Endothelial cell of umbilical vein (primary cell): Measurements from ENCODE around the gene CNIH1. TPM values are rescaled to one million over a fixed set of nuclear protein-coding genes. Genes with fewer than 3 reads are reported as not detected.

Experiments used
- BruUV-seq: library from RNA; stranded (reverse); fragments of 400-500 nt; replicated peaks from 2 replicates; lab custom pipeline; 2021; lab: Mats Ljungman, UMichigan
- CTCF ChIA-PET: fragments of 300-600, 350-600 bp; sonication (Branson Sonifier 250); formaldehyde crosslinking; loops from one replicate; lab custom pipeline; 2021; ENCODE audit warnings: antibody characterized with exemption, inconsistent platforms; lab: Charles Lee
- POLR2A ChIA-PET: fragments of 300-600, 350-600 bp; sonication (Branson Sonifier 250); formaldehyde crosslinking; loops from one replicate; lab custom pipeline; 2021; ENCODE audit warnings: antibody characterized with exemption, inconsistent platforms; lab: Charles Lee
- DNase-seq: peaks from one replicate; pipeline ENCODE4 v3.0.0-alpha.2; 2011; ENCODE audit warnings: low read depth, low spot score
- FAIRE-seq: peaks from 2 replicates; lab custom pipeline; 2011; peaks lifted over from hg19 to GRCh38; lab: Jason Lieb, UNC
- H2AFZ ChIP-seq: 2 replicates; pipeline ENCODE4 v1.6.0; 2012; ENCODE audit warnings: low read depth, low read length, control low read depth, inconsistent platforms
- H3K27ac ChIP-seq: 2 replicates; pipeline ENCODE4 v1.5.1; 2011; ENCODE audit warnings: low read depth, mild to moderate bottlenecking, control low read depth, low read length, moderate library complexity; ENCODE audit not compliant: insufficient read depth
- H3K27me3 ChIP-seq, 2 experiments: 2 replicates each; pipeline versions ENCODE4 v1.6.0 to v1.6.1; 2011; ENCODE audit warnings: low read length in 2 of 2, mixed read lengths in 1 of 2; ENCODE audit not compliant: control insufficient read depth in 2 of 2, insufficient read depth in 2 of 2
- H3K36me3 ChIP-seq, 2 experiments: 2 replicates in 1 of 2; 3 replicates in 1 of 2; pipeline ENCODE4 v1.5.1; 2011; ENCODE audit warnings: low read length in 2 of 2, mild to moderate bottlenecking in 1 of 2, moderate library complexity in 1 of 2; ENCODE audit not compliant: control insufficient read depth in 2 of 2, insufficient read depth in 2 of 2; ENCODE audit errors: extremely low read depth in 1 of 2
- H3K4me1 ChIP-seq: 3 replicates; pipeline ENCODE4 v1.5.1; 2011; ENCODE audit warnings: mild to moderate bottlenecking, low read length; ENCODE audit not compliant: control insufficient read depth, insufficient read depth; ENCODE audit errors: extremely low read depth
- H3K4me2 ChIP-seq: 2 replicates; pipeline ENCODE4 v1.6.1; 2011; ENCODE audit warnings: low read length, control low read depth, mixed read lengths; ENCODE audit not compliant: insufficient read depth
- H3K4me3 ChIP-seq, 3 experiments: fragments of 200-600 bp in 1 of 3; sonication (generic), shearing (Covaris generic) in 1 of 3; replicated peaks in 1 of 3; 2 replicates each; pipeline ENCODE4 v1.5.1; 2011 to 2016; ENCODE audit warnings: control low read depth in 3 of 3, low read length in 3 of 3, mild to moderate bottlenecking in 2 of 3, inconsistent platforms in 1 of 3, low read depth in 1 of 3, moderate library complexity in 1 of 3; ENCODE audit not compliant: insufficient read depth in 1 of 3
- H3K79me2 ChIP-seq: 2 replicates; pipeline ENCODE4 v1.6.0; 2012; ENCODE audit warnings: low read length, inconsistent platforms; ENCODE audit not compliant: control insufficient read depth, insufficient read depth
- H3K9ac ChIP-seq: replicated peaks from 2 replicates; pipeline ENCODE3; 2011; ENCODE audit warnings: low read length, control low read depth; ENCODE audit not compliant: insufficient read depth; ENCODE audit errors: extremely low read depth
- H3K9me1 ChIP-seq: replicated peaks from 3 replicates; pipeline ENCODE4 v1.6.0; 2011; ENCODE audit warnings: mild to moderate bottlenecking, low read length; ENCODE audit not compliant: control insufficient read depth, insufficient read depth; ENCODE audit errors: extremely low read depth
- H3K9me3 ChIP-seq: replicated peaks from 2 replicates; pipeline ENCODE4 v1.5.1; 2012; ENCODE audit warnings: low read length, inconsistent platforms; ENCODE audit not compliant: control insufficient read depth, insufficient read depth
- H4K20me1 ChIP-seq: replicated peaks from 2 replicates; pipeline ENCODE3; 2011; ENCODE audit warnings: mild to moderate bottlenecking, low read length; ENCODE audit not compliant: control insufficient read depth, insufficient read depth; ENCODE audit errors: extremely low read depth
- EZH2 ChIP-seq: IDR thresholded peaks from 2 replicates; pipeline ENCODE4 v1.6.1; 2012; ENCODE audit warnings: borderline replicate concordance, low read depth, mild to moderate bottlenecking, moderate library complexity, low read length, inconsistent platforms; ENCODE audit not compliant: severe bottlenecking
- JUN ChIP-seq: IDR thresholded peaks from 2 replicates; pipeline ENCODE4 v1.6.1; 2011; ENCODE audit warnings: borderline replicate concordance, low read depth; ENCODE audit not compliant: insufficient read length, insufficient read depth
- MAX ChIP-seq: IDR thresholded peaks from 2 replicates; pipeline ENCODE4 v1.6.1; 2011; ENCODE audit not compliant: insufficient read depth, insufficient read length
- MYC ChIP-seq: IDR thresholded peaks from one replicate; pipeline ENCODE4 v1.6.1; 2011; ENCODE audit warnings: mild to moderate bottlenecking, low read depth, low read length
- POLR2A ChIP-seq: IDR thresholded peaks from 2 replicates; pipeline ENCODE4 v1.6.1; 2012; ENCODE audit warnings: low read depth, mild to moderate bottlenecking, control low read depth, low read length
- dilution Hi-C: fragments of 300-500 bp; cut with MboI; formaldehyde crosslinking; loops from one replicate; pipeline ENCODE4 v1.15.0; 2019; ENCODE audit warnings: low sequenced_read_pairs; ENCODE audit not compliant: extremely low pct_ligation_motif_present
- intact Hi-C: fragments of 100-400 bp; cut with micrococcal nuclease; formaldehyde crosslinking; loops from one replicate; pipeline ENCODE4 v1.10.0; 2022
- polyA plus RNA-seq, 4 experiments: library from polyadenylated mRNA; depleted of rRNA in 3 of 4; stranded (reverse) in 3 of 4; unstranded in 1 of 4; fragments of >200 nt; gene quantifications; 2 replicates each; pipeline versions ENCODE4 v1.2.1 to v1.2.3, GENCODE V29; 2011 to 2012; ENCODE audit warnings: missing spikeins in 1 of 4
- total RNA-seq: library from RNA; stranded (reverse); gene quantifications from 2 replicates; pipeline ENCODE4 v1.2.3, GENCODE V29; 2021
- TF ChIP-seq, protein P1 (sequence below), 2 donors: IDR thresholded peaks; 1 replicate in 1 of 2; 2 replicates in 1 of 2; pipeline ENCODE4 v1.5.1; 2011; ENCODE audit warnings: low read length in 2 of 2, mild to moderate bottlenecking in 2 of 2, moderate library complexity in 2 of 2, control low read depth in 1 of 2, inconsistent platforms in 1 of 2, low read depth in 1 of 2; ENCODE audit not compliant: insufficient read depth in 1 of 2; ENCODE audit errors: extremely low read depth in 1 of 2

Gene CNIH1
- total and polyA plus RNA-seq, 2 donors (not counting 3 experiments of a cell fraction or from before 2014, with no cell fraction given) = 125 to 328 TPM

- peaks cover 6 to 8% of the 10 kb centered on the region in 2 experiments for H3K36me3 ChIP-seq
- no peaks in the 10 kb centered on the region for H4K20me1 ChIP-seq
- H3K9me1 ChIP-seq = no peaks in the 10 kb centered on the region
- H3K4me2 ChIP-seq = no peak overlapping the region
- no peak for DNase-seq
- no peak overlapping the region for H3K27ac ChIP-seq
- H3K4me1 ChIP-seq = no peaks in the 10 kb centered on the region
- H3K79me2 ChIP-seq = no peaks in the 10 kb centered on the region
- dilution Hi-C loops (no loop called here), intact Hi-C loops (no loop called here)
- ChIA-PET CTCF (interaction anchor here (0.8 to 2.7 kb wide), 5 partner anchors 11 to 76 kb away, joined by 3 to 12 read pairs (median 5); no protein-coding TSS in a partner anchor), POLR2A (no interaction called here)
- H3K9me3 ChIP-seq = no peaks in the 10 kb centered on the region
- H3K9ac ChIP-seq = no peak overlapping the region
- no TSS peak for BruUV-seq
- TF ChIP-seq, protein P1, sequence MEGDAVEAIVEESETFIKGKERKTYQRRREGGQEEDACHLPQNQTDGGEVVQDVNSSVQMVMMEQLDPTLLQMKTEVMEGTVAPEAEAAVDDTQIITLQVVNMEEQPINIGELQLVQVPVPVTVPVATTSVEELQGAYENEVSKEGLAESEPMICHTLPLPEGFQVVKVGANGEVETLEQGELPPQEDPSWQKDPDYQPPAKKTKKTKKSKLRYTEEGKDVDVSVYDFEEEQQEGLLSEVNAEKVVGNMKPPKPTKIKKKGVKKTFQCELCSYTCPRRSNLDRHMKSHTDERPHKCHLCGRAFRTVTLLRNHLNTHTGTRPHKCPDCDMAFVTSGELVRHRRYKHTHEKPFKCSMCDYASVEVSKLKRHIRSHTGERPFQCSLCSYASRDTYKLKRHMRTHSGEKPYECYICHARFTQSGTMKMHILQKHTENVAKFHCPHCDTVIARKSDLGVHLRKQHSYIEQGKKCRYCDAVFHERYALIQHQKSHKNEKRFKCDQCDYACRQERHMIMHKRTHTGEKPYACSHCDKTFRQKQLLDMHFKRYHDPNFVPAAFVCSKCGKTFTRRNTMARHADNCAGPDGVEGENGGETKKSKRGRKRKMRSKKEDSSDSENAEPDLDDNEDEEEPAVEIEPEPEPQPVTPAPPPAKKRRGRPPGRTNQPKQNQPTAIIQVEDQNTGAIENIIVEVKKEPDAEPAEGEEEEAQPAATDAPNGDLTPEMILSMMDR (IDR thresholded peaks at IDR 0.05; ENCODE audit: extremely low read depth in 1 of 2, insufficient read depth in 1 of 2, low read depth in 1 of 2, low read length in 2 of 2) = no peak
- TF ChIP-seq MYC (no peak), JUN (no peak), MAX (no peak), EZH2 (no peak), POLR2A (no peak)
- H3K4me3 ChIP-seq = no peak overlapping the region
- no peak for FAIRE-seq
- H3K27me3 ChIP-seq = no peaks in the 10 kb centered on the region
- H2AFZ ChIP-seq = no peak overlapping the region
These were observed 17.2 kb downstream of the CNIH1 start for GRCh38 chr14:54423991-54424390.
